Stomach smooth muscle (tissue), 2 donors: ENCODE results near the gene EXOSC6.
"Not testable (repeated sequence)": the region's sequence is repeated elsewhere in the genome, so short reads cannot be mapped to it uniquely, and the experiment has no call there.

ENCODE experiments used
- H3K27ac ChIP-seq: one replicate; pipeline ENCODE4 v1.7.0; 2013; ENCODE audit warnings: mild to moderate bottlenecking, low read length, inconsistent platforms
- H3K27me3 ChIP-seq, 2 donors: one replicate each; pipeline ENCODE4 v1.7.0; 2013; ENCODE audit warnings: low read length in 2 of 2; ENCODE audit not compliant: insufficient read depth in 2 of 2, control insufficient read depth in 1 of 2
- H3K36me3 ChIP-seq, 2 donors: one replicate each; pipeline ENCODE4 v1.7.0; 2013; ENCODE audit warnings: low read length in 2 of 2; ENCODE audit not compliant: control insufficient read depth in 2 of 2, insufficient read depth in 2 of 2
- H3K4me1 ChIP-seq: one replicate; pipeline ENCODE4 v1.7.0; 2013; ENCODE audit warnings: low read length; ENCODE audit not compliant: control insufficient read depth, insufficient read depth
- H3K4me3 ChIP-seq, 2 donors: one replicate each; pipeline ENCODE4 v1.7.0; 2013; ENCODE audit warnings: low read length in 2 of 2
- H3K9ac ChIP-seq, 2 donors: one replicate each; pipeline ENCODE4 v1.7.0; 2013; ENCODE audit warnings: low read length in 2 of 2, mild to moderate bottlenecking in 1 of 2
- H3K9me3 ChIP-seq, 2 donors: one replicate each; pipeline ENCODE4 v1.7.0; 2013; ENCODE audit warnings: low read length in 2 of 2; ENCODE audit not compliant: control insufficient read depth in 2 of 2
- donor health status: healthy.
- donor health status: Pancreatic carcinoma.

Gene EXOSC6

DNA sequence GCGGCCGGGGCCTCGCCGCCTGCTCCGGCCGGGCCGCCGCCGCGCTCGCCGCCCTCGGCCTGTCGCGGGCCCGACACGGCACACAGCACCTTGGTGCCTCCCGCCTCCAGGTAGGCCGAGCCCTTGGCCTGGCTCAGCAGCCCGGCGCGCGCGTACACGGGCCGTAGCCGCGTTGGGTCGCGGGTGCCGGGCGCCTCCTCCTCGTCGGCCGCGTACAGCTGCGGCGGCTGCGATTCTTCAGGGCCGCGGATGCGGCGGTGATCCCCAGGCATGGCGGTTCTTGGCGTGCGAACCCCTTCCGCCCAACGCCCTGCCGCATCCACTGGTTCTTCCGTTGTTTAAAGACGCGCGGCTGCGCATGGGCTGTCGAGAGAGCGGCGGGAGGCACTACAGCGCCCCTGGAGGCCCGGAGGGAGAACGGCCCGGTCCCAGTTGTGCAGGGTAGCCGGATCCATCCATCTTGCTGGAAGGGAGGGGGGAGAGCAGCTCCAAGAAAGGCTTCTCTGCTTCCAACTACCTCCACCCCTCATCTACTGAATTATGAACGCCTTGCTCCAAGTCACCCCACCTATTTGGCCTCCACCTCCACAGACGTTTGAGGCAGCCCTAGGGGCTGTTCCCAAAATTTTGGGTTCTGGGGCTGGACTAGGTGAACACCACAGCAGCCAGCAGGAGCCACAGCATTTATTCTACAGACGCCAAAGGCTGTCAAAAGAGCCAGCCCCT, at the start of gene EXOSC6:
TSS of gene EXOSC6 (minus strand) at position 312 of the 726 bp plus-strand sequence. CDS start at position 272, 40 bp downstream.
- Histone ChIP-seq H3K27me3 (no peaks in the 10 kb centered on the region), H3K9me3 (no peaks in the 10 kb centered on the region), H3K27ac (peak within 1 kb of the TSS; percentile 41), H3K36me3 (peaks cover 38 to 40% of the 10 kb centered on the region in 2 donors), H3K4me3 (peak within 1 kb of the TSS; percentile 76 to 79), H3K4me1 (peaks cover 14% of the 10 kb centered on the region), H3K9ac (peak within 1 kb of the TSS; percentile 69 to 75)

DNA sequence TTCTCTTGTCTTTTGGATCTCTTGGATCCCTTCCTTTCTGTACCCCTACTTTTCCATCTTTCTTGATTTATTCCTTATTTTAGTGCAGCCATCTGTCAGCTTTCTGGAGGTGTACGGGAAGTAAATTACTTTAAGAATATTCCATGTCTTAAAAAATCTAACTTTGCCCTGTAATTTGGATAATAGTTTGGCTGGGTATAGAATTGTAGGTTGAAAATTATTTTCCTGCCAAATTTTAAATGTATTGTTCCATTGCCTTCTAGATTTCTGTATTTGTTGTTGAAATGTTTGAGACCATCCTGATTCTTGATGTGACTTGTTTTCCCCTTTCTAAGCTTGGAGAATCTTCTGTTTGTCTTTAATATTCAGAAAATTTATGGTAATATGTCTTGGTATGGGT, 49.4 kb upstream of the EXOSC6 start:
- Histone ChIP-seq H3K27me3 (no peaks in the 10 kb centered on the region), H3K9ac (no peak overlapping the region), H3K27ac (no peak overlapping the region), H3K4me3 (no peak overlapping the region), H3K9me3 (peaks cover 3% of the 10 kb centered on the region in 2 donors), H3K36me3 (no peaks in the 10 kb centered on the region), H3K4me1 (peaks cover 11% of the 10 kb centered on the region)

GRCh38 chr16:70298988-70299938, 47.5 kb upstream of the EXOSC6 start, which contains the start of gene DDX19B:
Gene DDX19B (plus strand): TSS chr16:70299186. CDS start chr16:70299298, 112 bp downstream.
- H3K27ac ChIP-seq, result peak within 1 kb of the TSS; percentile 96
- H3K4me3 ChIP-seq, result peak within 1 kb of the TSS; percentile 94 to 99
- H3K9ac ChIP-seq, result peak within 1 kb of the TSS; percentile 98 to 99
- H3K9me3 ChIP-seq, result peaks cover 3% of the 10 kb centered on the region in 2 donors
- no peaks in the 10 kb centered on the region for H3K27me3 ChIP-seq
- no peaks in the 10 kb centered on the region for H3K36me3 ChIP-seq
- H3K4me1 ChIP-seq, result peaks cover 11% of the 10 kb centered on the region

GRCh38 chr16:70295634-70296033, 43.9 kb upstream of the EXOSC6 start:
- Histone ChIP-seq H3K27ac (no peak overlapping the region), H3K36me3 (no peaks in the 10 kb centered on the region), H3K9ac (no peak overlapping the region), H3K27me3 (no peaks in the 10 kb centered on the region), H3K4me3 (no peak overlapping the region), H3K9me3 (no peaks in the 10 kb centered on the region), H3K4me1 (peaks cover 11% of the 10 kb centered on the region)

- Histone ChIP-seq H3K27me3 (no peaks in the 10 kb centered on the region), H3K9me3 (no peaks in the 10 kb centered on the region), H3K4me3 (no peak overlapping the region), H3K27ac (no peak overlapping the region), H3K4me1 (peaks cover 6% of the 10 kb centered on the region), H3K9ac (no peak overlapping the region), H3K36me3 (no peaks in the 10 kb centered on the region)
Observed at GRCh38 chr16:70294385-70295025, 42.8 kb upstream of the EXOSC6 start.

DNA sequence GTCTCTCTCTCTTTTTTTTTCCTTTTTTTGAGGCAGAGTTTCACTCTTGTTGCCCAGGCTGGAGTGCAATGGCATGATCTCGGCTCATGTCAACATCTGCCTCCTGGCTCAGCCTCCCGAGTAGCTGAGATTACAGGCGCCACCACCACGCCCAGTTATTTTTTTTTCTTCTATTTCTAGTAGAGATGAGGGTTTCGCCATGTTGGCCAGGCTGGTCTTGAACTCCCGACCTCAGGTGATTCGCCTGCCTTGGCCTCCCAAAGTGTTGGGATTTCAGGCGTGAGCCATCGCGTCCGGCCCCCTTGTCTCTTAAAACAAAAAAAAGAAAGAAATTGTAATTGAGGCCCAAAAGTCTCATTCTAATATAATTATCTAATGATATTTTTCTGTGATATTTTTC, 40.4 kb upstream of the EXOSC6 start:
- H3K9me3 ChIP-seq, H3K4me3 ChIP-seq, H3K36me3 ChIP-seq, H3K4me1 ChIP-seq, H3K9ac ChIP-seq, H3K27me3 ChIP-seq, H3K27ac ChIP-seq: not testable (repeated sequence)

- Histone ChIP-seq H3K4me3 (no peak overlapping the region), H3K27ac (no peak overlapping the region), H3K27me3 (no peaks in the 10 kb centered on the region), H3K4me1 (peaks cover 3% of the 10 kb centered on the region), H3K36me3 (no peaks in the 10 kb centered on the region), H3K9me3 (no peaks in the 10 kb centered on the region), H3K9ac (no peak overlapping the region)
Observed at GRCh38 chr16:70290949-70291519, 39.3 kb upstream of the EXOSC6 start.

GRCh38 chr16:70289229-70290094, 37.7 kb upstream of the EXOSC6 start, which contains the start of gene AARS1:
Gene AARS1 (minus strand): TSS chr16:70289506. CDS start chr16:70282763, 6,743 bp downstream.
- H3K9me3 ChIP-seq, result no peaks in the 10 kb centered on the region
- peak within 1 kb of the TSS; percentile 90 for H3K4me3 ChIP-seq
- H3K9ac ChIP-seq, result peak within 1 kb of the TSS; percentile 96 to 98

GRCh38 chr16:70287304-70287971, 35.7 kb upstream of the EXOSC6 start:
- not testable (repeated sequence) for H3K4me1 ChIP-seq, H3K27me3 ChIP-seq, H3K9me3 ChIP-seq, H3K9ac ChIP-seq, H3K27ac ChIP-seq
- peaks cover 9 to 11% of the 10 kb centered on the region in 2 donors for H3K36me3 ChIP-seq
- H3K4me3 ChIP-seq, result peak overlapping the region in 1 of 2 donors; percentile 3

More at GRCh38 chr16:70289229-70290094, 37.7 kb upstream of the EXOSC6 start, which contains the start of gene AARS1:
- Histone ChIP-seq H3K36me3 (no peaks in the 10 kb centered on the region), H3K27me3 (no peaks in the 10 kb centered on the region), H3K27ac (peak within 1 kb of the TSS; percentile 88), H3K4me1 (peaks cover 3% of the 10 kb centered on the region)
